ENCODE data around the gene RNU7-1.

The RNU7-1 gene

DNA sequence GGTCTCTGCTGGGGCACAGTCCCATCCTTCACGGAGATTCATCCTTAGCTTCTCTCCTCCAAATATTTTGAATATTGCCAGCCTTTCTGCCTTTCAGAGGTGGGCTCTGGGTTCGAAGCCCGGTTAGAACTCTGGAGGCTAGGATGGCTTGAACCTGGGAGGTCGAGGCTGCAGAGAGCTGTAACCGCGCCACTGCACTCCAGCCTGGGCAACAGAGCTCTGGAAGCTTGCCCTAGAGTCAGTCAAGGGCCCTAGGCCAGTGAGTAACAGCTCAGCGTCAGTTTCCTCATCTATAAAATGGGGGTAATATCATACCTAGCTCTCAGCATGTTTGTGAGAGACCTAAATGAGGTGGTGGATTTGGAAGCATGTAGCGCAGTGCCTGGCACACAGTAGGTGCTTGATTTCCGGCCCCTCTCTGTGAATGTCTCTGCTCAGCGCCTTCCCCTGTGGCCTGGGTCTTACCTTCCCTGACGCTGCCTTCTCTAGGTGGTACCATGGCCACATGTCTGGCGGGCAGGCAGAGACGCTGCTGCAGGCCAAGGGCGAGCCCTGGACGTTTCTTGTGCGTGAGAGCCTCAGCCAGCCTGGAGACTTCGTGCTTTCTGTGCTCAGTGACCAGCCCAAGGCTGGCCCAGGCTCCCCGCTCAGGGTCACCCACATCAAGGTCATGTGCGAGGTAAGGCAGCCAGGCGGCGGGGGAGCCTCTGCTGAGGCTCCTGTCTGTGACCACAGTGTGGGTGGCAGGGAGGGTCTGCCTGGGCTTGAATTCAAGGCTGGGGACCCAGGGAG lies 10.9 kb downstream of the RNU7-1 start:
- Histone ChIP-seq H3K4me2 (ENCODE audit: low read length, poor library complexity, severe bottlenecking) (no peak overlapping the region), H3K27ac (ENCODE audit: low read length, poor library complexity, severe bottlenecking) (no peak overlapping the region), H2BK120ac (ENCODE audit: low read depth, low read length) (no peak overlapping the region), H4K8ac (ENCODE audit: low read length) (peak overlapping the region; percentile 12), H2AK5ac (ENCODE audit: low read length, severe bottlenecking) (no peak overlapping the region), H3K36me3 (ENCODE audit: control insufficient read depth in 1 of 2, insufficient read depth in 2 of 2, low read depth in 1 of 2, low read length in 2 of 2) (peaks cover 0 to 33% of the 10 kb centered on the region in 2 experiments), H3K4ac (ENCODE audit: low read depth in 1 of 2, low read length in 2 of 2) (no peak overlapping the region), H2AFZ (ENCODE audit: low read depth, low read length) (no peak overlapping the region), H3K18ac (ENCODE audit: low read depth in 1 of 2, low read length in 2 of 2) (no peak overlapping the region), H3K9ac (ENCODE audit: low read length) (peak overlapping the region; percentile 32), H3K9me3 (ENCODE audit: control insufficient read depth, low read length) (no peaks in the 10 kb centered on the region), H2BK12ac (ENCODE audit: low read length in 2 of 2) (peak overlapping the region in 1 of 2 experiments; percentile 38), H3K23ac (ENCODE audit: low read length in 2 of 2) (no peak overlapping the region), H3K4me3 (ENCODE audit: insufficient read depth in 1 of 2, low read depth in 1 of 2, low read length in 2 of 2) (peak overlapping the region in 1 of 2 experiments; percentile 11), H3K27me3 (ENCODE audit: control insufficient read depth in 1 of 2, insufficient read depth in 1 of 2, low read length in 2 of 2) (peaks cover 0 to 18% of the 10 kb centered on the region in 2 experiments), H3K79me1 (replicated peaks; ENCODE audit: low read length, poor library complexity, severe bottlenecking) (peaks cover 2% of the 10 kb centered on the region), H2BK5ac (ENCODE audit: low read depth, low read length, poor library complexity, severe bottlenecking) (no peak overlapping the region), H3K4me1 (ENCODE audit: control insufficient read depth, insufficient read depth, low read depth, low read length) (peaks cover 14% of the 10 kb centered on the region), H4K91ac (ENCODE audit: low read length) (peak overlapping the region; percentile 25), H3K14ac (ENCODE audit: low read length in 2 of 2) (no peak overlapping the region), H2BK15ac (ENCODE audit: low read depth, poor library complexity, severe bottlenecking) (peak overlapping the region; percentile 62)
- DNase-seq = no peak
- WGBS = 95% methylated on average over 21 of the region's 21 CpGs

DNA sequence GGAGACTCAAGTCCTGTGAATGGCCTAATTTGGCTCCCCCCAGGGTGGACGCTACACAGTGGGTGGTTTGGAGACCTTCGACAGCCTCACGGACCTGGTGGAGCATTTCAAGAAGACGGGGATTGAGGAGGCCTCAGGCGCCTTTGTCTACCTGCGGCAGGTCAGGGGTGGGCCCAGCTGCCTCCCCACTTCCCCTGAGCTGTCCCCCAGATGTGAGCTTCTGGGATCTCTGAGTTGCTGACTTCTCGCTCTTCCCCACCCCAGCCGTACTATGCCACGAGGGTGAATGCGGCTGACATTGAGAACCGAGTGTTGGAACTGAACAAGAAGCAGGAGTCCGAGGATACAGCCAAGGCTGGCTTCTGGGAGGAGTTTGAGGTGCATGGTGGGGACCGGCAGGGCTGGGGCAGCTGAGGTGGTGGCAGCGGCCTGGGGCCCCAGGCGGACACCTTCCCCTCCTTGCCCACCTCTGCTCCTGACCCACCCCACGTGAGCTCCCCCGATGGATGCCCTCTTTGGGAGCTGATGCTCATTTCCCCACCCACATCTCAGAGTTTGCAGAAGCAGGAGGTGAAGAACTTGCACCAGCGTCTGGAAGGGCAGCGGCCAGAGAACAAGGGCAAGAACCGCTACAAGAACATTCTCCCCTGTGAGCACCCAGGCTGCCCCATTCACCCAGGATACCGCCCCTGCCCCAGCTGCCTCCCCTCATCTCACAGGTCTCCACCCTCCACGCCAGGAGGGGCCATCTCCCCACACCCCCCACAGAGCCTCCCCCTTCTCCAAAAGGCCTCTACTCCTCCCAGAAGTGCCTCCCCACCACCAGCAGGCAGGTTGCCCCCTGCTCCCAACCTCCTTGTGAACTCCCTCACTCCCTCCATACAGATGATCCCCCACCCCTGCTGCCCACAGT lies 11.7 kb downstream of the RNU7-1 start:
- Histone ChIP-seq H4K8ac (ENCODE audit: low read length) (no peak overlapping the region), H3K36me3 (ENCODE audit: control insufficient read depth in 1 of 2, insufficient read depth in 2 of 2, low read depth in 1 of 2, low read length in 2 of 2) (peaks cover 0 to 40% of the 10 kb centered on the region in 2 experiments), H3K4me3 (ENCODE audit: insufficient read depth in 1 of 2, low read depth in 1 of 2, low read length in 2 of 2) (peak overlapping the region in 1 of 2 experiments; percentile 35), H3K4me2 (ENCODE audit: low read length, poor library complexity, severe bottlenecking) (no peak overlapping the region), H3K4ac (ENCODE audit: low read depth in 1 of 2, low read length in 2 of 2) (no peak overlapping the region), H3K14ac (ENCODE audit: low read length in 2 of 2) (no peak overlapping the region), H4K91ac (ENCODE audit: low read length) (no peak overlapping the region), H2BK15ac (ENCODE audit: low read depth, poor library complexity, severe bottlenecking) (no peak overlapping the region), H2AFZ (ENCODE audit: low read depth, low read length) (no peak overlapping the region), H2BK5ac (ENCODE audit: low read depth, low read length, poor library complexity, severe bottlenecking) (no peak overlapping the region), H3K9ac (ENCODE audit: low read length) (no peak overlapping the region), H3K23ac (ENCODE audit: low read length in 2 of 2) (no peak overlapping the region), H2AK5ac (ENCODE audit: low read length, severe bottlenecking) (no peak overlapping the region), H3K18ac (ENCODE audit: low read depth in 1 of 2, low read length in 2 of 2) (no peak overlapping the region), H3K9me3 (ENCODE audit: control insufficient read depth, low read length) (no peaks in the 10 kb centered on the region), H3K79me1 (replicated peaks; ENCODE audit: low read length, poor library complexity, severe bottlenecking) (peaks cover 1% of the 10 kb centered on the region), H3K4me1 (ENCODE audit: control insufficient read depth, insufficient read depth, low read depth, low read length) (peaks cover 14% of the 10 kb centered on the region), H3K27me3 (ENCODE audit: control insufficient read depth in 1 of 2, insufficient read depth in 1 of 2, low read length in 2 of 2) (peaks cover 0 to 18% of the 10 kb centered on the region in 2 experiments), H3K27ac (ENCODE audit: low read length, poor library complexity, severe bottlenecking) (no peak overlapping the region), H2BK12ac (ENCODE audit: low read length in 2 of 2) (peak overlapping the region in 1 of 2 experiments; percentile 38), H2BK120ac (ENCODE audit: low read depth, low read length) (no peak overlapping the region)
- DNase-seq = no peak
- 95% methylated on average over 22 of the region's 22 CpGs for WGBS

DNA sequence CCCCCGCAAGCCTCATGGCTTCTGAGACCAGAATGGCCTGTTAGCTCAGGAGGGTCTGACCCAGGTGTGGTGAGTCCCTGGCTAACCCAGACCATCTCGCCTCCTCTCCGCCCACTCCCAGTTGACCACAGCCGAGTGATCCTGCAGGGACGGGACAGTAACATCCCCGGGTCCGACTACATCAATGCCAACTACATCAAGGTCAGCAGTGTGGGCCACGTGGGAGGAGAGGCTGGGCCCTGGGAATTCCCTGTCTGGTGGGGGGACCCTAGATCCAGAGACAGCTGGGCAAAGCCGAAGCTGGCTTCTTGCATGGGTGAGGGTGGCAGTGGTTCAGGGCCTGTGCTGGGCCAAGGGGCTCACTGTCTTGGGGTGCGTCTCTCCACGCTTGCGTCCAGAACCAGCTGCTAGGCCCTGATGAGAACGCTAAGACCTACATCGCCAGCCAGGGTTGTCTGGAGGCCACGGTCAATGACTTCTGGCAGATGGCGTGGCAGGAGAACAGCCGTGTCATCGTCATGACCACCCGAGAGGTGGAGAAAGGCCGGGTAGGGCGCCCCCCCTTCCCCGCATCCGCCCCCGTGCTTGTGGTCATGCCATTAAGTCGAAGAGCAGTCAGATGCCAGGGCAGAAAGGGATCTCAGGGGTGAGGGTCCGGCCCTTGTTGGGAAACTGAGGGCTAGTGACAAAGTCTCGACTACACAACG lies 12.6 kb downstream of the RNU7-1 start:
- Histone ChIP-seq H3K27me3 (ENCODE audit: control insufficient read depth in 1 of 2, insufficient read depth in 1 of 2, low read length in 2 of 2) (peaks cover 0 to 18% of the 10 kb centered on the region in 2 experiments), H3K4me3 (ENCODE audit: insufficient read depth in 1 of 2, low read depth in 1 of 2, low read length in 2 of 2) (no peak overlapping the region), H4K91ac (ENCODE audit: low read length) (peak overlapping the region; percentile 32), H2BK120ac (ENCODE audit: low read depth, low read length) (no peak overlapping the region), H3K27ac (ENCODE audit: low read length, poor library complexity, severe bottlenecking) (no peak overlapping the region), H3K18ac (ENCODE audit: low read depth in 1 of 2, low read length in 2 of 2) (no peak overlapping the region), H3K9ac (ENCODE audit: low read length) (no peak overlapping the region), H3K79me1 (replicated peaks; ENCODE audit: low read length, poor library complexity, severe bottlenecking) (no peaks in the 10 kb centered on the region), H2BK5ac (ENCODE audit: low read depth, low read length, poor library complexity, severe bottlenecking) (no peak overlapping the region), H3K14ac (ENCODE audit: low read length in 2 of 2) (no peak overlapping the region), H4K8ac (ENCODE audit: low read length) (no peak overlapping the region), H3K9me3 (ENCODE audit: control insufficient read depth, low read length) (no peaks in the 10 kb centered on the region), H3K36me3 (ENCODE audit: control insufficient read depth in 1 of 2, insufficient read depth in 2 of 2, low read depth in 1 of 2, low read length in 2 of 2) (peaks cover 0 to 40% of the 10 kb centered on the region in 2 experiments), H3K4ac (ENCODE audit: low read depth in 1 of 2, low read length in 2 of 2) (no peak overlapping the region), H3K4me1 (ENCODE audit: control insufficient read depth, insufficient read depth, low read depth, low read length) (peaks cover 15% of the 10 kb centered on the region), H2AK5ac (ENCODE audit: low read length, severe bottlenecking) (no peak overlapping the region), H3K4me2 (ENCODE audit: low read length, poor library complexity, severe bottlenecking) (no peak overlapping the region), H2BK12ac (ENCODE audit: low read length in 2 of 2) (no peak overlapping the region), H3K23ac (ENCODE audit: low read length in 2 of 2) (no peak overlapping the region), H2AFZ (ENCODE audit: low read depth, low read length) (no peak overlapping the region), H2BK15ac (ENCODE audit: low read depth, poor library complexity, severe bottlenecking) (no peak overlapping the region)
- WGBS = 87% methylated on average over 28 of the region's 28 CpGs
- no peak for DNase-seq

Measured in mesenchymal stem cell (in vitro differentiated cells and primary cell).